ENCODE measurements around the gene KIF1B. TPM values are rescaled to one million over a fixed set of nuclear protein-coding genes. Genes with fewer than 3 reads are reported as not detected.

KIF1B gene
- total and polyA plus RNA-seq, 2 experiments from 2014 or later, result 21.5 to 68.4 TPM

- Mint-ChIP-seq H3K9me3 (no peaks in the 10 kb centered on the region), H3K27ac (no peak overlapping the region), H3K36me3 (ENCODE audit: low read depth) (peaks cover 30% of the 10 kb centered on the region), H3K27me3 (ENCODE audit: insufficient read depth, low read depth, poor library complexity) (peaks cover 2% of the 10 kb centered on the region), H3K4me3 (no peak overlapping the region), H3K4me1 (no peaks in the 10 kb centered on the region)
- peaks cover 23% of the 10 kb centered on the region for H4K20me1 ChIP-seq (replicated peaks; ENCODE audit: insufficient read depth)
- no peaks in the 10 kb centered on the region for H3K4me1 ChIP-seq (ENCODE audit: insufficient read depth)
- ATAC-seq (no peak), DNase-seq (ENCODE audit: low spot score) (no peak)
- TF ChIP-seq POLR2AphosphoS5 (IDR thresholded peaks at IDR 0.05; ENCODE audit: low read depth) (no peak), JUNB (IDR thresholded peaks at IDR 0.05; ENCODE audit: unreplicated experiment) (no peak), ZNF114 (CRISPR knock-in tag; IDR thresholded peaks at IDR 0.05) (no peak), CTCF (conservative IDR thresholded peaks at IDR 0.05; ENCODE audit: low read depth in 2 of 2) (no peak), ZNF331 (CRISPR knock-in tag; IDR thresholded peaks at IDR 0.05; ENCODE audit: low read depth) (no peak), REST (IDR thresholded peaks at IDR 0.05; ENCODE audit: unreplicated experiment) (no peak), EZH2 (IDR thresholded peaks at IDR 0.05; ENCODE audit: low read depth, unreplicated experiment) (no peak), NANOG (IDR thresholded peaks at IDR 0.05; ENCODE audit: borderline replicate concordance) (no peak)
- TF ChIP-seq, protein P1, sequence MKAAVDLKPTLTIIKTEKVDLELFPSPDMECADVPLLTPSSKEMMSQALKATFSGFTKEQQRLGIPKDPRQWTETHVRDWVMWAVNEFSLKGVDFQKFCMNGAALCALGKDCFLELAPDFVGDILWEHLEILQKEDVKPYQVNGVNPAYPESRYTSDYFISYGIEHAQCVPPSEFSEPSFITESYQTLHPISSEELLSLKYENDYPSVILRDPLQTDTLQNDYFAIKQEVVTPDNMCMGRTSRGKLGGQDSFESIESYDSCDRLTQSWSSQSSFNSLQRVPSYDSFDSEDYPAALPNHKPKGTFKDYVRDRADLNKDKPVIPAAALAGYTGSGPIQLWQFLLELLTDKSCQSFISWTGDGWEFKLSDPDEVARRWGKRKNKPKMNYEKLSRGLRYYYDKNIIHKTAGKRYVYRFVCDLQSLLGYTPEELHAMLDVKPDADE (IDR thresholded peaks at IDR 0.05), result no peak
- H3K27ac ChIP-seq (ENCODE audit: low read depth), result no peak overlapping the region
- no peak overlapping the region for H3K4me2 ChIP-seq
- no peak overlapping the region for H2AFZ ChIP-seq
- no peaks in the 10 kb centered on the region for H3F3A ChIP-seq (replicated peaks; ENCODE audit: low read depth)
- no peak overlapping the region for H3K4me3 ChIP-seq
- 0 out of 2 replicates have a peak, but pooled peaks cover 4% of the 10 kb centered on the region for H3K9me2 ChIP-seq (ENCODE audit: insufficient read depth)
- peaks cover 76% of the 10 kb centered on the region for H3K79me2 ChIP-seq (replicated peaks; ENCODE audit: insufficient read depth)
- H3K36me3 ChIP-seq (ENCODE audit: insufficient read depth), result peaks cover 4% of the 10 kb centered on the region
- no peaks in the 10 kb centered on the region for H3K27me3 ChIP-seq (ENCODE audit: insufficient read depth)
Observed at GRCh38 chr1:10253149-10253548, 42.8 kb downstream of the KIF1B start.

DNA sequence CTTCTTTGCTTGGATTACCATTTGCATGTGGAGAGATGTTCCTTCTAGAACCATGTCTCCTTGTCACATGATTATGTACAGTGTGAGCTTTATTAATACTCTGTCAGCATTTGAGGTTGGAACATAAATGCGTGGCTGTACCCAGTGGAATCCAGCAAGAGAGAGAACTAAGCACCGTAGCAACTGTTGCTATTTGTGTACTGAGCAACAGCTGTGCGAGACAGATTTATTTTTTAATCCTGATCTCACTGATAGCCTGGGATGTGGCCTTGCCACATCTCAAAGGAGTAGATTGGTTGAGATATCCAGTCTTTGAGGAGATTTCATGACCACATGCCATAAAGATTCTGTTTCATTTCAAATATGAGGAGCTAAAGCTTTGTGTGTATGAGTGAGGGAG is 43.4 kb downstream of the KIF1B start:
- H3K27me3 Mint-ChIP-seq (ENCODE audit: insufficient read depth, low read depth, poor library complexity), result peaks cover 2% of the 10 kb centered on the region
- no peaks in the 10 kb centered on the region for H3K27me3 ChIP-seq (ENCODE audit: insufficient read depth)
- no peak overlapping the region for H3K4me3 ChIP-seq
- no peaks in the 10 kb centered on the region for H3K9me2 ChIP-seq (ENCODE audit: insufficient read depth)
- no peak overlapping the region; the same call in 1 of the 2 replicates for H3K27ac ChIP-seq (ENCODE audit: low read depth)
- H3K4me1 ChIP-seq (ENCODE audit: insufficient read depth), result no peaks in the 10 kb centered on the region
- peaks cover 4% of the 10 kb centered on the region for H3K36me3 ChIP-seq (ENCODE audit: insufficient read depth)
- DNase-seq (ENCODE audit: low spot score) (no peak), ATAC-seq (no peak)
- peaks cover 23% of the 10 kb centered on the region for H4K20me1 ChIP-seq (replicated peaks; ENCODE audit: insufficient read depth)
- no peak overlapping the region for H3K4me3 Mint-ChIP-seq
- peaks cover 29% of the 10 kb centered on the region for H3K36me3 Mint-ChIP-seq (ENCODE audit: low read depth)
- no peak overlapping the region for H3K4me2 ChIP-seq
- H3K79me2 ChIP-seq (replicated peaks; ENCODE audit: insufficient read depth), result peaks cover 70% of the 10 kb centered on the region
- no peaks in the 10 kb centered on the region for H3K9me3 Mint-ChIP-seq
- no peaks in the 10 kb centered on the region for H3K4me1 Mint-ChIP-seq
- no peak overlapping the region for H2AFZ ChIP-seq
- H3K27ac Mint-ChIP-seq, result no peak overlapping the region
- no peaks in the 10 kb centered on the region for H3F3A ChIP-seq (replicated peaks; ENCODE audit: low read depth)
- TF ChIP-seq CREB1 (CRISPR knock-in tag; IDR thresholded peaks at IDR 0.05; ENCODE audit: low read depth), result no peak
- TF ChIP-seq EZH2phosphoT487 (IDR thresholded peaks at IDR 0.05; ENCODE audit: unreplicated experiment), result no peak
- no peak for TF ChIP-seq EZH2 (IDR thresholded peaks at IDR 0.05; ENCODE audit: low read depth, unreplicated experiment)
- no peak for TF ChIP-seq ZNF331 (CRISPR knock-in tag; IDR thresholded peaks at IDR 0.05; ENCODE audit: low read depth)
- no peak for TF ChIP-seq NANOG (IDR thresholded peaks at IDR 0.05; ENCODE audit: borderline replicate concordance)
- no peak for TF ChIP-seq STAT1 (IDR thresholded peaks at IDR 0.05; ENCODE audit: unreplicated experiment)
